GM06990 (cell line): ENCODE measurements around the gene EFNB2.

Experiments
- DNase-seq: peaks from one replicate; pipeline ENCODE4 v3.0.0-alpha.2; 2011; ENCODE audit not compliant: insufficient read length; ENCODE audit errors: extremely low read depth
- H3K27me3 ChIP-seq: replicated peaks from 2 replicates; pipeline ENCODE4 v1.6.0; 2011; ENCODE audit warnings: low read length; ENCODE audit not compliant: control insufficient read depth, insufficient read depth
- H3K36me3 ChIP-seq: 2 replicates; pipeline ENCODE4 v1.5.1; 2011; ENCODE audit warnings: low read length; ENCODE audit not compliant: control insufficient read depth, insufficient read depth
- H3K4me3 ChIP-seq: replicated peaks from 2 replicates; pipeline ENCODE4 v1.5.1; 2011; ENCODE audit warnings: low read depth, mild to moderate bottlenecking, control low read depth, low read length
- CTCF ChIP-seq: IDR thresholded peaks from 2 replicates; pipeline ENCODE4 v1.5.1; 2011; ENCODE audit warnings: low read length, control low read depth, mild to moderate bottlenecking, inconsistent platforms; ENCODE audit not compliant: insufficient read depth, poor library complexity, severe bottlenecking

EFNB2 gene

GRCh38 chr13:106467427-106468122 is 67.9 kb downstream of the EFNB2 start:
- H3K27me3 ChIP-seq: no peaks in the 10 kb centered on the region; the same call in 1 of the 2 replicates
- TF ChIP-seq CTCF: no peak
- DNase-seq: no peak
- no peaks in the 10 kb centered on the region for H3K36me3 ChIP-seq
- H3K4me3 ChIP-seq: no peak overlapping the region

- no peak for TF ChIP-seq CTCF
- Histone ChIP-seq H3K27me3 (no peaks in the 10 kb centered on the region; the same call in 1 of the 2 replicates), H3K4me3 (no peak overlapping the region), H3K36me3 (no peaks in the 10 kb centered on the region)
- DNase-seq: no peak
Measured at GRCh38 chr13:106466691-106467426, 68.6 kb downstream of the EFNB2 start.

- Histone ChIP-seq H3K36me3 (no peaks in the 10 kb centered on the region), H3K4me3 (no peak overlapping the region), H3K27me3 (no peaks in the 10 kb centered on the region)
- no peak for DNase-seq
- no peak for TF ChIP-seq CTCF
Measured at GRCh38 chr13:106464076-106464475, 71.4 kb downstream of the EFNB2 start.

- Histone ChIP-seq H3K27me3 (no peaks in the 10 kb centered on the region), H3K36me3 (no peaks in the 10 kb centered on the region), H3K4me3 (no peak overlapping the region)
- no peak for TF ChIP-seq CTCF
- DNase-seq: no peak
Measured at GRCh38 chr13:106462710-106463109, 72.8 kb downstream of the EFNB2 start.

GRCh38 chr13:106455777-106456176 is 79.7 kb downstream of the EFNB2 start:
- no peak overlapping the region for H3K4me3 ChIP-seq

More at GRCh38 chr13:106455777-106456176, 79.7 kb downstream of the EFNB2 start:
- Histone ChIP-seq H3K27me3 (no peaks in the 10 kb centered on the region; the same call in 1 of the 2 replicates), H3K36me3 (no peaks in the 10 kb centered on the region)
- no peak for TF ChIP-seq CTCF
- DNase-seq: no peak
